HG03060 (cell line): ENCODE data around the gene HUS1B.

ENCODE experiments used
- ATAC-seq: cut with Tn5 transposase; IDR thresholded peaks from one replicate; pipeline ENCODE4 v1.9.1; 2021; ENCODE audit warnings: low read depth, moderate number of reproducible peaks; ENCODE audit not compliant: unreplicated experiment

HUS1B gene

GRCh38 chr6:628766-629165 lies 28.1 kb downstream of the HUS1B start:
- no peak for ATAC-seq

GRCh38 chr6:626236-626635 lies 30.7 kb downstream of the HUS1B start:
- no peak for ATAC-seq

GRCh38 chr6:624979-625378 lies 31.9 kb downstream of the HUS1B start:
- ATAC-seq = no peak

GRCh38 chr6:622462-622861 lies 34.4 kb downstream of the HUS1B start:
- no peak for ATAC-seq

- ATAC-seq = no peak
Observed at GRCh38 chr6:621931-622330, 35.0 kb downstream of the HUS1B start.

- ATAC-seq = no peak
Observed at GRCh38 chr6:620950-621349, 36.0 kb downstream of the HUS1B start.

GRCh38 chr6:620166-620565 lies 36.7 kb downstream of the HUS1B start:
- ATAC-seq = no peak

GRCh38 chr6:617456-618100 lies 39.3 kb downstream of the HUS1B start:
- no peak for ATAC-seq

GRCh38 chr6:613981-614380 lies 42.9 kb downstream of the HUS1B start:
- ATAC-seq = no peak

GRCh38 chr6:611928-612327 lies 45.0 kb downstream of the HUS1B start:
- ATAC-seq = no peak

- no peak for ATAC-seq
Observed at GRCh38 chr6:610882-611281, 46.0 kb downstream of the HUS1B start.

- ATAC-seq = no peak
Observed at GRCh38 chr6:609905-610304, 47.0 kb downstream of the HUS1B start.

- no peak for ATAC-seq
Observed at GRCh38 chr6:606829-607379, 50.0 kb downstream of the HUS1B start.
